ENCODE measurements around the gene APOL3. TPM values are rescaled to one million over a fixed set of nuclear protein-coding genes. Genes with fewer than 3 reads are reported as not detected.
A peak's percentile ranks its signal among the peaks of the same experiment; 100 is the strongest.

APOL3 gene
- total RNA-seq, 1 experiment from 2014 or later = not detected

- Histone ChIP-seq H3K27me3 (ENCODE audit: insufficient read depth, low read length) (no peaks in the 10 kb centered on the region), H4K8ac (replicated peaks; ENCODE audit: insufficient read length, low read depth, low read length) (no peak overlapping the region), H2BK15ac (ENCODE audit: low read depth, low read length) (no peak overlapping the region), H4K20me1 (ENCODE audit: control insufficient read depth, insufficient read depth, insufficient read length) (no peaks in the 10 kb centered on the region), H3K9me3 (ENCODE audit: control insufficient read depth, low read depth, low read length) (no peaks in the 10 kb centered on the region), H3K14ac (ENCODE audit: insufficient read depth, low read length) (no peak overlapping the region), H3K79me2 (ENCODE audit: insufficient read depth, low read length) (no peaks in the 10 kb centered on the region), H2BK120ac (ENCODE audit: low read depth, low read length, poor library complexity, severe bottlenecking) (no peak overlapping the region), H2AFZ (ENCODE audit: low read length) (no peak overlapping the region), H3K27ac (ENCODE audit: insufficient read length, low read depth, low read length) (no peak overlapping the region), H4K5ac (ENCODE audit: insufficient read length, low read depth, low read length) (no peak overlapping the region), H2BK12ac (ENCODE audit: insufficient read length, low read depth, low read length) (no peak overlapping the region), H2AK5ac (ENCODE audit: insufficient read length, low read length) (no peak overlapping the region), H3K4me2 (ENCODE audit: insufficient read depth, insufficient read length, low read length) (no peak overlapping the region), H3K9ac (ENCODE audit: extremely low read depth, insufficient read length, low read length) (no peak overlapping the region), H3K79me1 (ENCODE audit: insufficient read depth, low read depth, low read length, poor library complexity, severe bottlenecking) (no peaks in the 10 kb centered on the region), H3K4ac (ENCODE audit: low read depth, low read length) (no peak overlapping the region), H3K23ac (ENCODE audit: insufficient read length, low read depth, low read length) (no peak overlapping the region), H3K23me2 (ENCODE audit: insufficient read length, low read depth, low read length, poor library complexity, severe bottlenecking) (no peaks in the 10 kb centered on the region), H3T11ph (ENCODE audit: low read length) (no peak overlapping the region), H2BK20ac (ENCODE audit: low read depth, low read length, poor library complexity, severe bottlenecking) (no peak overlapping the region), H3K56ac (ENCODE audit: insufficient read length, low read depth, low read length) (no peak overlapping the region), H2BK5ac (ENCODE audit: insufficient read length, low read length) (no peak overlapping the region), H4K91ac (ENCODE audit: insufficient read length, low read depth, low read length) (no peak overlapping the region), H3K18ac (ENCODE audit: insufficient read length, low read depth, low read length) (no peak overlapping the region), H3K4me1 (ENCODE audit: insufficient read depth, low read length) (peaks cover 2% of the 10 kb centered on the region; the same call in 1 of the 2 replicates)
- no peak for TF ChIP-seq CTCF (conservative IDR thresholded peaks at IDR 0.05)
- Mint-ChIP-seq H3K36me3 (ENCODE audit: insufficient read depth in 1 of 3, low read depth in 3 of 3) (peaks cover 0 to 8% (median 4%) of the 10 kb centered on the region in 3 experiments; a peak in 3 of 7 replicates), H3K27ac (no peak overlapping the region), H3K9me3 (peaks cover 3 to 5% of the 10 kb centered on the region in 2 experiments; a peak in 3 of 5 replicates), H3K27me3 (ENCODE audit: low read depth) (peaks cover 7% of the 10 kb centered on the region; the same call in 1 of the 2 replicates), H3K4me3 (no peak overlapping the region), H3K4me1 (peaks cover 15 to 24% of the 10 kb centered on the region in 2 experiments)
- WGBS (ENCODE audit: extremely low coverage, insufficient read length, low lambda C conversion rate) = no CpG with 5 or more reads among the region's 4 CpGs
- DNase-seq = peak; percentile 1
These were observed 11.1 kb downstream of the APOL3 start for GRCh38 chr22:36149441-36149840.
